Subcutaneous adipose tissue (tissue), 4 donors: ENCODE data around the gene APEH. TPM values are rescaled to one million over a fixed set of nuclear protein-coding genes. Genes with fewer than 3 reads are reported as not detected.

ENCODE experiments used
- small RNA-seq: library from RNA; depleted of rRNA; stranded (forward); fragments of <200 nt; gene quantifications from one replicate; pipeline ENCODE3, GENCODE V24; 2016
- total RNA-seq, 4 donors: library from RNA; depleted of rRNA; stranded (reverse); fragments of >200 nt; gene quantifications; one replicate each; pipeline ENCODE4 v1.1.0, GENCODE V29; 2016
- TF ChIP-seq, protein P1 (sequence below): fragments of 450-650 bp; IDR thresholded peaks from one replicate; pipeline ENCODE4 v1.5.1; 2016; ENCODE audit warnings: low read depth, mild to moderate bottlenecking, control low read depth, antibody characterized with exemption, moderate library complexity

APEH gene
- total RNA-seq, 4 donors from 2014 or later = 40.8 to 65.6 (median 51.3) TPM

DNA sequence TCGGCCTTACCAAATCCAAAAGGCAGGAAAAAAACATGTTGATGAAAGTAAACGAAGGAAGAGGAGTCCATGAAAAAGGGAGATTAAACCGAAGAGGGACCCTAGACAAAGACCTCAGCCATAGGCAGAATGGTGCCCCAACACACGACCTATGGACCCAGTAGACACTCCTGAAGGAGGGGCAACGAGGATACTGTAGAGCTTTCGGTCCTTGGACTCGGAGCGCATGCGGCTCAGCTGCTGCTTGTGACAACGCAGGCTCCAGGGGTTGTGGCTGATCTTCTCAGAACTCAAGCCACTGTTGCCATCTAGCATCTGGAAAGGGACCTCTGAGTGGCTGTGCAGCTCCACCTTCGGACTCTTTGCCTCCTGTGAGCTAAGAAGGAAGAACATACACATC is 58.4 kb downstream of the APEH start:
- TF ChIP-seq, protein P1, sequence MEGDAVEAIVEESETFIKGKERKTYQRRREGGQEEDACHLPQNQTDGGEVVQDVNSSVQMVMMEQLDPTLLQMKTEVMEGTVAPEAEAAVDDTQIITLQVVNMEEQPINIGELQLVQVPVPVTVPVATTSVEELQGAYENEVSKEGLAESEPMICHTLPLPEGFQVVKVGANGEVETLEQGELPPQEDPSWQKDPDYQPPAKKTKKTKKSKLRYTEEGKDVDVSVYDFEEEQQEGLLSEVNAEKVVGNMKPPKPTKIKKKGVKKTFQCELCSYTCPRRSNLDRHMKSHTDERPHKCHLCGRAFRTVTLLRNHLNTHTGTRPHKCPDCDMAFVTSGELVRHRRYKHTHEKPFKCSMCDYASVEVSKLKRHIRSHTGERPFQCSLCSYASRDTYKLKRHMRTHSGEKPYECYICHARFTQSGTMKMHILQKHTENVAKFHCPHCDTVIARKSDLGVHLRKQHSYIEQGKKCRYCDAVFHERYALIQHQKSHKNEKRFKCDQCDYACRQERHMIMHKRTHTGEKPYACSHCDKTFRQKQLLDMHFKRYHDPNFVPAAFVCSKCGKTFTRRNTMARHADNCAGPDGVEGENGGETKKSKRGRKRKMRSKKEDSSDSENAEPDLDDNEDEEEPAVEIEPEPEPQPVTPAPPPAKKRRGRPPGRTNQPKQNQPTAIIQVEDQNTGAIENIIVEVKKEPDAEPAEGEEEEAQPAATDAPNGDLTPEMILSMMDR = no peak

DNA sequence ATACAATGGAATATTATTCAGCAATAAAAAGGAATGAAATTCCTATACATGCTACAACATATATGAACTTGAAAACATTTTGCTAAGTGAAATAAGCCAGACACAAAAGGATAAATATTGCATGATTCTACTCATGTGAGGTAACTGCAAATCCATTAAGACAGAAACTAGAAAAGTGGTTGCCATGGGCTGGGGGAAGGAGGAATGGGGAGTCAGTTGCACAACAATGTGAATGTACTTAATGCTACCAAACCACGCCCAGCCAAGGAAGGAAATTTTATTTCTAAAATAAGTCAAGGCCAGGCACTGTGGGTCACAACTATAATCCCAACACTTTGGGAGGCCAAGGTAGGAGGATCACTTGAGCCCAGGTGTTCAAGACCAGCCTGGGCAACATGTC is 59.4 kb downstream of the APEH start:
- TF ChIP-seq, protein P1 = no peak

Small RNAs within 50 kb of the gene (small RNA-seq; reads per million reads assigned to genes)
- gene AMIGO3 = not detected

Other genes with a start within 250 kb of the APEH start
- gene NICN1, start 245.0 kb upstream of the APEH start, total RNA-seq = 1 to 10 TPM; 1.9 to 5.3 (median 4.7) TPM
- gene DAG1, start 204.1 kb upstream of the APEH start, total RNA-seq = 10 to 100 TPM; 31.3 to 48.4 (median 39.0) TPM
- under 1 TPM in 3 of 4 donors, not detected in 1; under 0.01 to 0.38 (median 0.16) TPM for gene BSN, start 119.9 kb upstream of the APEH start, total RNA-seq
- gene MST1, start 15.1 kb downstream of the APEH start, total RNA-seq = 10 to 100 TPM in 2 of 4 donors, 1 to 10 TPM in 2; 2.1 to 11.5 (median 8.2) TPM
- gene RNF123, start 15.2 kb downstream of the APEH start, total RNA-seq = 10 to 100 TPM; 14.7 to 23.7 (median 19.7) TPM
- 1 to 10 TPM in 1 of 4 donors, under 1 TPM in 2, not detected in 1; 0.22 to 1.1 (median 0.68) TPM for gene AMIGO3, start 45.3 kb downstream of the APEH start, total RNA-seq
- gene GMPPB, start 49.6 kb downstream of the APEH start, total RNA-seq = 10 to 100 TPM; 11.6 to 16.5 (median 13.7) TPM
- gene IP6K1, start 112.2 kb downstream of the APEH start, total RNA-seq = 10 to 100 TPM; 25.1 to 36.7 (median 31.6) TPM
- gene CDHR4, start 125.5 kb downstream of the APEH start, total RNA-seq = not detected
- gene INKA1, start 128.9 kb downstream of the APEH start, total RNA-seq = 1 to 10 TPM; 2.4 to 4.8 (median 3.5) TPM
- 10 to 100 TPM; 16.8 to 65.7 (median 42.7) TPM for gene UBA7, start 139.6 kb downstream of the APEH start, total RNA-seq
- 1 to 10 TPM in 3 of 4 donors, under 1 TPM in 1; 0.82 to 2.2 (median 2.0) TPM for gene TRAIP, start 182.2 kb downstream of the APEH start, total RNA-seq
- not detected for gene CAMKV, start 195.6 kb downstream of the APEH start, total RNA-seq
- gene MST1R, start 229.5 kb downstream of the APEH start, total RNA-seq = 1 to 10 TPM in 1 of 4 donors, under 1 TPM in 2, not detected in 1; 0.44 to 2.8 (median 0.51) TPM